Mucosa of rectum (tissue), 2 donors: ENCODE data around the gene PKP4.

ENCODE experiments used
- H3K27ac ChIP-seq, 2 donors: one replicate each; pipeline ENCODE4 v1.7.0; 2013; ENCODE audit warnings: inconsistent platforms in 2 of 2, low read depth in 2 of 2, low read length in 2 of 2
- H3K27me3 ChIP-seq, 2 donors: one replicate each; pipeline ENCODE4 v1.7.0; 2013; ENCODE audit warnings: low read length in 2 of 2; ENCODE audit not compliant: control insufficient read depth in 2 of 2, insufficient read depth in 2 of 2
- H3K36me3 ChIP-seq, 2 donors: one replicate each; pipeline ENCODE4 v1.7.0; 2013; ENCODE audit warnings: low read length in 2 of 2; ENCODE audit not compliant: control insufficient read depth in 2 of 2, insufficient read depth in 2 of 2
- H3K4me1 ChIP-seq, 2 donors: one replicate each; pipeline ENCODE4 v1.7.0; 2013; ENCODE audit warnings: low read length in 2 of 2, mild to moderate bottlenecking in 1 of 2; ENCODE audit not compliant: control insufficient read depth in 2 of 2, insufficient read depth in 2 of 2
- H3K4me3 ChIP-seq, 2 donors: one replicate each; pipeline ENCODE4 v1.7.0; 2013; ENCODE audit warnings: low read length in 2 of 2
- H3K9ac ChIP-seq, 2 donors: one replicate each; pipeline ENCODE4 v1.7.0; 2013; ENCODE audit warnings: low read length in 2 of 2, low read depth in 1 of 2, mild to moderate bottlenecking in 1 of 2
- H3K9me3 ChIP-seq, 2 donors: one replicate each; pipeline ENCODE4 v1.7.0; 2013; ENCODE audit warnings: low read length in 2 of 2; ENCODE audit not compliant: control insufficient read depth in 2 of 2
- donor health status: healthy.
- donor health status: Normal muscosa, but diverticular disease.

Gene PKP4

DNA sequence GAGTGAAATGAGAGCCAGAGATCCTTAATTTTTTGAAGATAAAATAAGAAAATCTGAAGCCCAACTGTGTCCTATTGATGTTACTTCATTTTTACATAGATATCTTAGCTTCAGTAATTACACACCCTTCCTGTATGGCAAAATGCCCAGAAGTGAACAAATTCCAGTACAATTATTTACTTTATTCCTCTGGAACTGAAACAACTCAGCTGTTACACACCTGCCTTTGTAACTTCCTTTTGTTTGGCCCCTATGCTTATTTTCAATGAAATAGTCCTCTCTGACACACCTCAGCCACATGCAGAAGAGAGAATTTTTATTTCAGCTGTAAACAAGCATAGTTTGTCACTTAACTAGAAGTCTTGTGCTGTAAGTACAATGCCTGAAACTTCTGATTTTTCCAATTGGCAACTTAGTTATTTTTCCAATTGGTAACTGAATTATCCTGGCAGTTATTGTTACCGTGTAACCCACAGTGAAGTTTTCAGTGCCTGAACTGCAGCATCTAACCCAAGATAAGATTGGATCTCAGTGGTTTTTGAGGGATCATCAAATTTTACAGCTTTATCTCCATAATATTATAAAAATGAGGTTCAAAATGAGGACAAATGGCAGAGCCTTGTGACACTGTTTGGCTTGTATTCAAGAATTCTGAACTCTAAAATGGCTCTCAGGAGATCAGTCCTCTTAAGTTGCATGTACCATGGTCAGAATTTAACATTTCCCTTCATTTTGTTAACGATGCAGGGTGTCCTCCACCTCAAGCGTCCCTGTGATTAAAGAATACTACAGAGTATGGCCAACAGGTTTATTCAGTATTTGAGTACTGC, 82.6 kb downstream of the PKP4 start:
- no peak overlapping the region for H3K4me3 ChIP-seq
- no peaks in the 10 kb centered on the region for H3K27me3 ChIP-seq
- peak overlapping the region in 1 of 2 donors; percentile 16 for H3K9ac ChIP-seq
- no peaks in the 10 kb centered on the region for H3K36me3 ChIP-seq
- peaks cover 8 to 9% of the 10 kb centered on the region in 2 donors for H3K4me1 ChIP-seq
- H3K27ac ChIP-seq: peak overlapping the region; percentile 54 to 74
- H3K9me3 ChIP-seq: no peaks in the 10 kb centered on the region

DNA sequence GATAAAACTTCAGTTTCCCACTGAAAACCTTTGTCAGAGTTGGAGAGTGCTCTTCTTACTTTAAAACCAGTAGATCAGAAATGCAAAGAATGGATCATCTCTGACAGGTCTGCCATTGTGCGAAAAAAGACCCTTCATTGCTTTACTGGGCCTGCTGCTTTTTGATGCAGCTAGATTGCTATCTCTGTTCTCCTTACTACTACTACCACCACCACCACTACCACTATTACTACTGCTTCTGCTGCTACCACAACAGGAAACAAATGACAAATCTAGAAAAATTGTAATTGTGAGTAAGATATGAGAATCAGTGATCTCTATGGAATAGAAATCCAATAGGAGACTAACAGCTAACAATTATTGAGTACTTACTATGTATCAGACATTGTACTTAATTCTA, 85.8 kb downstream of the PKP4 start:
- Histone ChIP-seq H3K9me3 (no peaks in the 10 kb centered on the region), H3K9ac (no peak overlapping the region), H3K27me3 (no peaks in the 10 kb centered on the region), H3K4me1 (peaks cover 8 to 11% of the 10 kb centered on the region in 2 donors), H3K4me3 (no peak overlapping the region), H3K36me3 (no peaks in the 10 kb centered on the region), H3K27ac (no peak overlapping the region)

GRCh38 chr2:158543957-158544356, 87.2 kb downstream of the PKP4 start:
- no peaks in the 10 kb centered on the region for H3K27me3 ChIP-seq

GRCh38 chr2:158544998-158545397, 88.2 kb downstream of the PKP4 start:
- Histone ChIP-seq H3K4me1 (peaks cover 2% of the 10 kb centered on the region in 2 donors), H3K9ac (no peak overlapping the region), H3K27me3 (no peaks in the 10 kb centered on the region), H3K4me3 (no peak overlapping the region), H3K9me3 (no peaks in the 10 kb centered on the region), H3K27ac (no peak overlapping the region), H3K36me3 (no peaks in the 10 kb centered on the region)

More at GRCh38 chr2:158543957-158544356, 87.2 kb downstream of the PKP4 start:
- H3K9ac ChIP-seq: no peak overlapping the region
- no peak overlapping the region for H3K27ac ChIP-seq
- no peaks in the 10 kb centered on the region for H3K9me3 ChIP-seq
- no peak overlapping the region for H3K4me3 ChIP-seq
- H3K4me1 ChIP-seq: peaks cover 8% of the 10 kb centered on the region in 2 donors
- H3K36me3 ChIP-seq: no peaks in the 10 kb centered on the region

DNA sequence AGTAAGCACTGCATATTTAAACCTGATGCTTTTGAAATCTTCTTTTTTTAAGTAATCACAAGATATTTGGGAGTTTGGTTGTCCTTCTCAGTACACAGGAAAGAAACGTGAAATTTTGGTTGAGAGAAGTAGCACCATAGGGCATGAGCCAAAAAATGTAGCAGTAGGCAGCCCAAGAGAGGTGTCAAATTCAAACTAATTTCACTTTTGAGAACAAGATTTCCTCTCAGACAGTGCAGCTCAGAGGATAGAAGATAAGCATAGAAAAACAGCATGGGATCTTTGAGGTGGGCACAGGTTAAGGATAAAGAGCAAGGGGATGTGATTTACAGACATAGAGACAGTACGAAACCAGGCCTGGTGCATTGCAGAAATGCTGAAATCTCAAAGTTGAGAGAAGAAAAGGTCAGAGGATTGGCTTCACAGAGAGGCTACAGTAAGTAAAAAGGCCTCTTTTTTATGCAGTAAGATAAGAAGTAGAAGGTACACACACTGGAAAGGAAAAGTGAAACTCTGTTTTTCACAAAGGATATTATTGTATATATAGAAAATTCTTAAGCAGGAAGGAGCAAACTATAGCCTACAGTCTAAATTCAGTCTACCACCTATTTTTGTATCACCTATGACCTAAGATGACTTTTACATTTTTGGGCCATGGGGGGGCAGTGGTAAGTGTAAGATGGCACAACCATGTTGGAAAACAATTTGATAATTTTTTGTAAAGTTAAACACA, 89.8 kb downstream of the PKP4 start:
- H3K4me3 ChIP-seq: no peak overlapping the region
- H3K4me1 ChIP-seq: peaks cover 0 to 2% of the 10 kb centered on the region in 2 donors
- H3K27me3 ChIP-seq: no peaks in the 10 kb centered on the region
- no peak overlapping the region for H3K9ac ChIP-seq
- H3K27ac ChIP-seq: no peak overlapping the region
- H3K36me3 ChIP-seq: no peaks in the 10 kb centered on the region
- H3K9me3 ChIP-seq: no peaks in the 10 kb centered on the region

DNA sequence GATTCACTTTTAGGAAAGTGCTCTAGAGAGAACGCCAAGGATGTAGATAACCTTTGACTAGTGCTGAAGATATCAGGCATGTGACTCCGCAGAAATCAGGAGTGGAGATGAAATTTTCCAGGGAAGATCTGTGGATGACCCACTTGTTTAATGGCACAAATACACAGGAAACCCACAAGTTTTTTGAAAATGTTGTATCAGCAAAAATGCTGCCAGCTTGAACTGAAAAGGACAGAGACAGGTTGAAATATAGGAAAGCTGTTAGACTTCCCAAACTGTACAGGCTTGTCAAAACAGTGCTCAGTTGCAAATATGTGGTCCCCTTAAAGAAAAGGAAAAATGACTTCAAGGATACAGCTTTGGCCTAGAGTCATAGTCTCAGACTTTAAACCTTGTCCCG, 96.5 kb downstream of the PKP4 start:
- H3K4me3 ChIP-seq: no peak overlapping the region
- no peak overlapping the region for H3K27ac ChIP-seq
- no peak overlapping the region for H3K9ac ChIP-seq
- no peaks in the 10 kb centered on the region for H3K9me3 ChIP-seq
- H3K36me3 ChIP-seq: no peaks in the 10 kb centered on the region
- no peaks in the 10 kb centered on the region for H3K4me1 ChIP-seq
- H3K27me3 ChIP-seq: no peaks in the 10 kb centered on the region

DNA sequence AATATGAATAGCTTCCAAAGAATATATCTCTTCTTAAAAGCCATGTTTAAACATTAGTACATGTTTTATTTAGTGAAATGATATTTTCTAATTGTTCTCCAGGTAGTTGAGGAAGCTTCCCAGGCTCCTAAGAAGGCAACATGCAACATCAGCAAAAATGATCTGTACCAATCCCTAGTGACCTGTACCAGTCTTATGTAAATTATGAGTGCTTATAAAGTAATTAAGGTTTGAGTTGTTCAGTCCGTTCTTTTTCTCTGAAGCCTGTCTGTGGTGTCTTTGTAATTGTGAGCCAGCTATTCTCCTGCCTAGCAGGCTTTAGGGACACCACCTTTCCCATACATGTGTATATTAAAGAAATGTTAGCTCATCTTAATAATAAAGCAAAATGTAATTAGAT, 98.2 kb downstream of the PKP4 start:
- H3K27ac ChIP-seq: no peak overlapping the region
- no peaks in the 10 kb centered on the region for H3K27me3 ChIP-seq
- H3K9ac ChIP-seq: no peak overlapping the region
- no peaks in the 10 kb centered on the region for H3K9me3 ChIP-seq
- no peaks in the 10 kb centered on the region for H3K4me1 ChIP-seq
- H3K4me3 ChIP-seq: no peak overlapping the region
- no peaks in the 10 kb centered on the region for H3K36me3 ChIP-seq

DNA sequence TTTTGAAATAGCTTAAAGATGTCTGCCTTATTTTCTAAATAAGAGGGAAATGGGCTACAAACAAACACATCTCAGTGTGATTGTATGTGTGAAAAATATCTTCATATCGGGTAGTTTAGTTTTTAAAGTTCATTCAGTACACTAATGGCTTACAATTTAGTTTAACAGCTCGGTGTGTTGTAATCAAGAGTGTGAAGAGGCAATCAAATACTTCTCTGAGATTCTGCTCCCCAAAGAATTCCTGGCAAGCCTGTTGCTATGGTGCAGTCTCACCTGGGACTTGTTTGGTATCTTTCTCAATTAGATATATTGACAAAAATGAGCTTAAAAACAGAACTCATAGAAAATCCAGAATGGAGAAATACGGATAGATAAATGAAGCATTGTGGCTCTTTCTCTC, 99.4 kb downstream of the PKP4 start:
- Histone ChIP-seq H3K27ac (no peak overlapping the region), H3K4me1 (no peaks in the 10 kb centered on the region), H3K4me3 (no peak overlapping the region), H3K9me3 (no peaks in the 10 kb centered on the region), H3K9ac (no peak overlapping the region), H3K36me3 (no peaks in the 10 kb centered on the region), H3K27me3 (no peaks in the 10 kb centered on the region)

DNA sequence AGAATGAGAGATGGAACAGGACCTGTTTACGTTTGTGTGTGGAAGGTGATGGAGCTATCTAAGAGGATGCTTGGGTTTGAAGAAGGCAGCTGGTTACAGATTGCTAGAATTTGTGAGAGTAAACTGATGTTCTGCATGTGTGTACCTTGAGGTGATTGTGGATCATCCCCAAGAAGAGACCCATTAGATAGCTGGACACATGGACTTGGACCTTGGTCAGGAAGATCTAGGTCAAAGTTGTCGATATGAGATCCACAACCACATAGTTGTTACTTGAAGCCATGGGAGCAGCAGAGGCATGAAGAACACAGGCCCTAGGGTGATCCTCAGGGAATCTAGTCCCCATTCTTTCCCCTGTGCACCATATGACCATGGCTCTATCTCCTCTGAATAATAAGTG, 101.0 kb downstream of the PKP4 start:
- Histone ChIP-seq H3K36me3 (no peaks in the 10 kb centered on the region), H3K27me3 (no peaks in the 10 kb centered on the region), H3K9ac (no peak overlapping the region), H3K4me3 (no peak overlapping the region), H3K27ac (no peak overlapping the region), H3K4me1 (no peaks in the 10 kb centered on the region), H3K9me3 (no peaks in the 10 kb centered on the region)

DNA sequence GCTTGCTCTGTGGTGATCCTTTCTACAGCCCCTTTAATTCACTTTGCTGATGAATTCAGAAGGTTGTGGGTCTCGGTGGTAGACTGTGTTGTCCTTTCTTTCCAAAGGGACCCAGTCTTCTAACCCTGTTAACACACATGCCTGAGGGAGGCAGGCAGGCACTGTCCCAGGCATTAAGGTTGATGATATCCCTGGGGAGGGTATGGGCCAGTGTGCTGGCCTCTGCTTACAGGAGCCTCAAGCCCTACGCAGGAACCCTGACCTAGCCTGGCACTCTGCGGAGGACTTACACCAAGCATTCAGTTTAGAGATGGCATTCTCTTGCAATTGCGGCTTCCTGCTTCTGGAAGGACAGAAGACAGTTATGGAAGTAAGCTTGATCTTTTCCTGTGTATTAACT, 102.5 kb downstream of the PKP4 start:
- Histone ChIP-seq H3K27ac (no peak overlapping the region), H3K36me3 (no peaks in the 10 kb centered on the region), H3K27me3 (no peaks in the 10 kb centered on the region), H3K4me3 (no peak overlapping the region), H3K9me3 (no peaks in the 10 kb centered on the region), H3K9ac (no peak overlapping the region), H3K4me1 (no peaks in the 10 kb centered on the region)
